Upper lobe of left lung (tissue), 6 donors: ENCODE data around the gene MIGA1. TPM values are rescaled to one million over a fixed set of nuclear protein-coding genes. Genes with fewer than 3 reads are reported as not detected.

ENCODE experiments used
- ATAC-seq, 2 donors: fragments of 200-7000 bp; cut with Tn5 transposase; one replicate each; pipeline ENCODE4 v1.9.1; 2022; ENCODE audit warnings: mild to moderate bottlenecking in 2 of 2, moderate library complexity in 2 of 2; ENCODE audit not compliant: low FRiP score in 2 of 2
- DNase-seq, 2 donors: peaks; one replicate each; pipeline ENCODE4 v3.0.0-alpha.2; 2019 to 2020
- H3K27ac ChIP-seq, 4 donors: fragments of 200-600 bp; sonication (generic); one replicate each; pipeline ENCODE4 v1.5.1; 2016 to 2019
- H3K27me3 ChIP-seq, 4 donors: fragments of 200-600 bp; sonication (generic); one replicate each; pipeline ENCODE4 v1.5.1; 2017 to 2019
- H3K36me3 ChIP-seq, 4 donors: fragments of 200-600 bp; sonication (generic); one replicate each; pipeline ENCODE4 v1.5.1; 2016 to 2019
- H3K4me1 ChIP-seq, 4 donors: fragments of 200-600 bp; sonication (generic); one replicate each; pipeline ENCODE4 v1.5.1; 2018 to 2019
- H3K4me3 ChIP-seq, 4 donors: fragments of 200-600 bp; sonication (generic); one replicate each; pipeline ENCODE4 v1.5.1; 2017 to 2019; ENCODE audit warnings: mild to moderate bottlenecking in 2 of 4, moderate library complexity in 1 of 4
- H3K9me3 ChIP-seq, 4 donors: fragments of 200-600 bp; sonication (generic); one replicate each; pipeline ENCODE4 v1.5.1; 2018 to 2019
- EP300 ChIP-seq, 4 donors: sonication (generic); formaldehyde crosslinking; IDR thresholded peaks; one replicate each; pipeline ENCODE4 v1.5.1; 2017; ENCODE audit warnings: antibody characterized with exemption in 4 of 4, control low read depth in 2 of 4
- POLR2A ChIP-seq, 4 donors: fragments of 450-650 bp; IDR thresholded peaks; one replicate each; pipeline ENCODE4 v1.5.1; 2016 to 2017; ENCODE audit warnings: antibody characterized with exemption in 4 of 4, mild to moderate bottlenecking in 2 of 4
- POLR2AphosphoS5 ChIP-seq, 2 donors: sonication (generic); formaldehyde crosslinking; IDR thresholded peaks; one replicate each; pipeline ENCODE4 v1.5.1; 2017; ENCODE audit warnings: antibody characterized with exemption in 2 of 2
- WGBS, 2 donors: methylation state at CpG; one replicate each; pipeline ENCODE4 v1.1.5; 2017 to 2018; 5-methylcytosine and 5-hydroxymethylcytosine counted together
- total RNA-seq, 6 donors: library from RNA; depleted of rRNA in 4 of 6; stranded (reverse); fragments of >200 nt in 4 of 6; gene quantifications; one replicate each; pipeline versions ENCODE4 v1.1.0 to v1.2.1, GENCODE V29; 2016 to 2021
- TF ChIP-seq, protein P1 (sequence below), 6 experiments: fragments of 450-650 bp in 4 of 6; fragments of 200-600 bp in 2 of 6; sonication (generic) in 2 of 6; IDR thresholded peaks; one replicate each; pipeline ENCODE4 v1.5.1; 2016 to 2019; ENCODE audit warnings: antibody characterized with exemption in 6 of 6
- donor health status: DM: no; HTN: no; CAD: no; lungs with moderate emphysema.
- donor health status: DM: no; HTN: yes; CAD: no; lungs with severe emphysema.

The MIGA1 gene
- total RNA-seq, 6 donors from 2014 or later: 7.7 to 19.2 (median 13.5) TPM

DNA sequence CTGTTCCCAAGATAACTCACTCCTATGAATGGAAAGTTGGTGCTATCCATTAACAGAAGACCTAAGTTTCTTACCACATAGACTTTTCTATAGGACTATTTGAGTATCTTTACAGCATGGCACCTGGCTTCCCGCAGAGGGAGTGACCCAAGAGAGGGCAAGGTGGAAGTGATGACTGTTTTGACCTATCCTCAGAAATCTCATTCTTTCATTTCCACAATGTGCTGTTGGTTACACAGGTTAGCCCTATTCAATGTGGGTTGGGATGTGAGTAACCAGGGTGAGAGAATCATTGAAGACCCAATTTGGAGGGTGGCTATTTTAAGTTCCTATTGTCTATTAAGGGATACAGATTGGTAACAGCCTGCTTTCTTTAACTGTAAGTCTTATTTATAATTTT, 70.6 kb downstream of the MIGA1 start:
- 77 to 96% methylated on average over 1 of the region's 1 CpG for WGBS, 2 donors
- peaks cover 0 to 4% (median 0%) of the 10 kb centered on the region in 4 donors for H3K9me3 ChIP-seq
- no peak for TF ChIP-seq POLR2A (IDR thresholded peaks at IDR 0.05)
- TF ChIP-seq, protein P1, sequence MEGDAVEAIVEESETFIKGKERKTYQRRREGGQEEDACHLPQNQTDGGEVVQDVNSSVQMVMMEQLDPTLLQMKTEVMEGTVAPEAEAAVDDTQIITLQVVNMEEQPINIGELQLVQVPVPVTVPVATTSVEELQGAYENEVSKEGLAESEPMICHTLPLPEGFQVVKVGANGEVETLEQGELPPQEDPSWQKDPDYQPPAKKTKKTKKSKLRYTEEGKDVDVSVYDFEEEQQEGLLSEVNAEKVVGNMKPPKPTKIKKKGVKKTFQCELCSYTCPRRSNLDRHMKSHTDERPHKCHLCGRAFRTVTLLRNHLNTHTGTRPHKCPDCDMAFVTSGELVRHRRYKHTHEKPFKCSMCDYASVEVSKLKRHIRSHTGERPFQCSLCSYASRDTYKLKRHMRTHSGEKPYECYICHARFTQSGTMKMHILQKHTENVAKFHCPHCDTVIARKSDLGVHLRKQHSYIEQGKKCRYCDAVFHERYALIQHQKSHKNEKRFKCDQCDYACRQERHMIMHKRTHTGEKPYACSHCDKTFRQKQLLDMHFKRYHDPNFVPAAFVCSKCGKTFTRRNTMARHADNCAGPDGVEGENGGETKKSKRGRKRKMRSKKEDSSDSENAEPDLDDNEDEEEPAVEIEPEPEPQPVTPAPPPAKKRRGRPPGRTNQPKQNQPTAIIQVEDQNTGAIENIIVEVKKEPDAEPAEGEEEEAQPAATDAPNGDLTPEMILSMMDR (IDR thresholded peaks at IDR 0.05): no peak
- TF ChIP-seq POLR2AphosphoS5 (IDR thresholded peaks at IDR 0.05): no peak
- no peak for TF ChIP-seq EP300 (IDR thresholded peaks at IDR 0.05)
- H3K36me3 ChIP-seq: peaks cover 0 to 6% (median 0%) of the 10 kb centered on the region in 4 donors
- H3K27ac ChIP-seq: no peak overlapping the region
- H3K4me3 ChIP-seq: no peak overlapping the region
- no peaks in the 10 kb centered on the region for H3K4me1 ChIP-seq
- H3K27me3 ChIP-seq: no peaks in the 10 kb centered on the region
- no peak for DNase-seq
- no peak for ATAC-seq

DNA sequence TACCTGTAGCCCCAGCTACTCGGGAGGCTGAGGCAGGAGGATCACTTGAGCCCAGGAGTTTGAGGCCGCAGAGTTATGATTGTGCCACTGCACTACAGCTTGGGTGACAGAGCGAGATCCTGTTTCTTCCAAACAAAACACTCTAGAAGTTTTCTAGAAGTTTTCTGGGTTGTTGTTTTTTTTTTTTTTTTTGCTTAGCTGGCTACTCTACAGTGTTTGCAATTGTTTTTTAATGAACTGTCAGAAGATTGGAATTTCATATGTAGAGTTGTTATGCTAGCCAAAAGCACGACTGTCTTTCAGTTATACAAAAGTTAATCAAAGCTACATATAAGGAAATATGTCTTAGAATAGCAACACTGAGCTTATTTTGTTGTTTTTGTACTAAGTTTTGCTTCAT, 78.1 kb downstream of the MIGA1 start:
- no peak overlapping the region for H3K4me3 ChIP-seq
- H3K4me1 ChIP-seq: peaks cover 0 to 4% (median 0%) of the 10 kb centered on the region in 4 donors
- TF ChIP-seq POLR2AphosphoS5 (IDR thresholded peaks at IDR 0.05) (no peak), POLR2A (IDR thresholded peaks at IDR 0.05) (no peak), EP300 (IDR thresholded peaks at IDR 0.05) (no peak)
- TF ChIP-seq, protein P1 (IDR thresholded peaks at IDR 0.05): no peak
- WGBS, 2 donors: 82 to 88% methylated on average over 4 of the region's 4 CpGs
- peaks cover 0 to 7% (median 0%) of the 10 kb centered on the region in 4 donors for H3K9me3 ChIP-seq
- no peak overlapping the region for H3K27ac ChIP-seq
- H3K27me3 ChIP-seq: no peaks in the 10 kb centered on the region
- no peak for ATAC-seq
- no peak for DNase-seq
- H3K36me3 ChIP-seq: peaks cover 0 to 10% (median 0%) of the 10 kb centered on the region in 4 donors

DNA sequence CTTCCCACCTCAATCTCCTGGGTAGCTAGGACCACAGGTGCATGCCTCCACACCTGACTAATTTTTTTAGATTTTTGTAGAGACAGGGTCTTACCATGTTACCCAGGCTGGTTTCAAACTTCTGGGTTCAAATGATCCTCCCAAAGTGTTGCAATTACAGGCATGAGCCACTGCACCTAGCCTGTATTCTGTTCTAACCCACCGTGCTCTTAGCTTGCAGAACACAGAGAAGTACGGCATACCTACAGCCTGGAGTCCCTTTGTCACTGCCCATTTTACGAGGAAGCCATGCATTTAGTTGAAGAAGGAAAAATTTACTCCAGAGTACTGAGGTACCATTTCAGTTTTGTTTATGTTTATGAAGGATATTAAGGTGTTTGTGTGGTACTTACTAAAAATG, 79.3 kb downstream of the MIGA1 start:
- DNase-seq: no peak
- peaks cover 0 to 9% (median under 1%) of the 10 kb centered on the region in 4 donors for H3K36me3 ChIP-seq
- TF ChIP-seq POLR2A (IDR thresholded peaks at IDR 0.05) (no peak), POLR2AphosphoS5 (IDR thresholded peaks at IDR 0.05) (no peak), EP300 (IDR thresholded peaks at IDR 0.05) (no peak)
- TF ChIP-seq, protein P1 (IDR thresholded peaks at IDR 0.05): no peak
- H3K4me3 ChIP-seq: no peak overlapping the region
- peaks cover 0 to 7% (median 0%) of the 10 kb centered on the region in 4 donors for H3K9me3 ChIP-seq
- no peaks in the 10 kb centered on the region for H3K27me3 ChIP-seq
- H3K27ac ChIP-seq: no peak overlapping the region
- peaks cover 0 to 4% (median 0%) of the 10 kb centered on the region in 4 donors for H3K4me1 ChIP-seq
- WGBS, 2 donors: 90 to 92% methylated on average over 3 of the region's 3 CpGs
- no peak for ATAC-seq

DNA sequence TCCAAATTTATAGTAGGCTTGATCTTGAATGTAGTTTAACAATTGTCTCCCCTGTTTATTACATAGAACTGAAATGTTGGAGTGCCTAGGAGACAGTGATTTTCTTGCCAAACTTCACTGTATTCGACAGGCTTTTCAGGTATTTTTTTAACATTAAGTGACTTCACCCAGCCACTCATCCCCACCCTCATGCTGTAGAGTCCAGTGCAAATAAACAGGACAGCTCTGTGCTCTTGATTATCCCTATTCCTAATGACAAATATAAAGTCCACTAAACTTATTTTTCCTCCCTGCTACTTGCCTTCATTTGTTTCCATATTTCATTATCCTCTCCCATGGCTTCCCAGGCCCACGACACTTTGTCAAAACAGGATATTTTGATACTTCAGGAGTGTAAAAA, 79.8 kb downstream of the MIGA1 start:
- peaks cover under 1 to 13% (median 3%) of the 10 kb centered on the region in 4 donors for H3K36me3 ChIP-seq
- no peak for ATAC-seq

DNA sequence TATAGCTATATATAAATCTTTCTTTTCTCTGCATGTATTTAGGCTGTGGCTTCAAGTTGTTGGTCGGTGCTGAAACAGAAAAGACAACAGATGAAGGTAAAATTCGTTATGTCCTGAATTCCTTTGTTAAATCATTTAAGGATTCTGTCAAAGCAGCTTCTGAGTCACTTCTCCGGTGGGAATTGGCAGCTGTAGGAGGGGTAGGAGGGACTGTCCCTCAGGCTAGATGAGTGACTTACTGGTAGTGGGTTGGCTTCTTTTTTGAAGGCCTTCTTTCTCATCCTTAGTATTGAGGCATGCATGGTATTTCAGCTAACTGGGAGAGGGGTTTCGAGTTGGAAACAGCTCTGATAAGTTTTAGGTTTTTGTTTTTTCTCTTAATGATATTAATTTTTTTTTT, 86.8 kb downstream of the MIGA1 start:
- Histone ChIP-seq H3K9me3 (no peaks in the 10 kb centered on the region), H3K4me1 (no peaks in the 10 kb centered on the region), H3K27ac (no peak overlapping the region), H3K36me3 (peaks cover 6 to 44% (median 22%) of the 10 kb centered on the region in 4 donors), H3K4me3 (no peak overlapping the region), H3K27me3 (no peaks in the 10 kb centered on the region)
- ATAC-seq (no peak), DNase-seq (no peak)
- WGBS, 2 donors: 88 to 90% methylated on average over 4 of the region's 4 CpGs
- no peak for TF ChIP-seq POLR2A (IDR thresholded peaks at IDR 0.05)
- TF ChIP-seq, protein P1 (IDR thresholded peaks at IDR 0.05): no peak
- no peak for TF ChIP-seq EP300 (IDR thresholded peaks at IDR 0.05)
- no peak for TF ChIP-seq POLR2AphosphoS5 (IDR thresholded peaks at IDR 0.05)

More for the DNA sequence above, 79.8 kb downstream of the MIGA1 start:
- Histone ChIP-seq H3K4me1 (peaks cover 0 to 4% (median 0%) of the 10 kb centered on the region in 4 donors), H3K27me3 (no peaks in the 10 kb centered on the region), H3K9me3 (peaks cover 0 to 7% (median 0%) of the 10 kb centered on the region in 4 donors), H3K27ac (no peak overlapping the region), H3K4me3 (no peak overlapping the region)
- WGBS, 2 donors: 81 to 86% methylated on average over 2 of the region's 2 CpGs
- no peak for TF ChIP-seq POLR2A (IDR thresholded peaks at IDR 0.05)
- DNase-seq: no peak
